HG03064 (cell line): ENCODE data around the gene ADD3.
"Not testable (repeated sequence)": the region's sequence is repeated elsewhere in the genome, so short reads cannot be mapped to it uniquely, and the experiment has no call there.

ENCODE experiments used
- ATAC-seq: cut with Tn5 transposase; IDR thresholded peaks from one replicate; pipeline ENCODE4 v1.9.1; 2021; ENCODE audit warnings: low read depth; ENCODE audit not compliant: unreplicated experiment

The ADD3 gene

GRCh38 chr10:109976681-109977080 is 31.1 kb upstream of the ADD3 start:
- no peak for ATAC-seq

- ATAC-seq = no peak
These were observed 30.4 kb upstream of the ADD3 start for GRCh38 chr10:109977382-109977806.

GRCh38 chr10:109978481-109978880 is 29.3 kb upstream of the ADD3 start:
- ATAC-seq = no peak

GRCh38 chr10:109979215-109979614 is 28.6 kb upstream of the ADD3 start:
- no peak for ATAC-seq

GRCh38 chr10:109981650-109982049 is 26.1 kb upstream of the ADD3 start:
- ATAC-seq = no peak

GRCh38 chr10:109982123-109982522 is 25.7 kb upstream of the ADD3 start:
- ATAC-seq = no peak

- no peak for ATAC-seq
These were observed 25.0 kb upstream of the ADD3 start for GRCh38 chr10:109982812-109983211.

GRCh38 chr10:109984013-109984412 is 23.8 kb upstream of the ADD3 start:
- no peak for ATAC-seq

- ATAC-seq = not testable (repeated sequence)
These were observed 22.0 kb upstream of the ADD3 start for GRCh38 chr10:109985768-109986167.

- ATAC-seq = no peak
These were observed 20.2 kb upstream of the ADD3 start for GRCh38 chr10:109987452-109988211.

- ATAC-seq = no peak
These were observed 19.6 kb upstream of the ADD3 start for GRCh38 chr10:109988212-109988596.

GRCh38 chr10:109991266-109991855 is 16.4 kb upstream of the ADD3 start:
- no peak for ATAC-seq

- ATAC-seq = no peak
These were observed 15.3 kb upstream of the ADD3 start for GRCh38 chr10:109992485-109992884.

GRCh38 chr10:109993551-109994330 is 14.0 kb upstream of the ADD3 start:
- ATAC-seq = no peak

GRCh38 chr10:109994711-109995577 is 12.8 kb upstream of the ADD3 start:
- no peak for ATAC-seq

- no peak for ATAC-seq
These were observed 12.2 kb upstream of the ADD3 start for GRCh38 chr10:109995595-109995994.

GRCh38 chr10:109996225-109996624 is 11.6 kb upstream of the ADD3 start:
- peak; percentile 68 for ATAC-seq

GRCh38 chr10:109996766-109997171 is 11.0 kb upstream of the ADD3 start:
- ATAC-seq = peak; percentile 40

GRCh38 chr10:109997233-109997632 is 10.6 kb upstream of the ADD3 start:
- no peak for ATAC-seq

- no peak for ATAC-seq
These were observed 9.3 kb upstream of the ADD3 start for GRCh38 chr10:109998513-109998912.
